GM19467 (cell line): ENCODE results near the gene VIP.
"Not testable (repeated sequence)": the region's sequence is repeated elsewhere in the genome, so short reads cannot be mapped to it uniquely, and the experiment has no call there.

Experiments used
- ATAC-seq: cut with Tn5 transposase; IDR thresholded peaks from one replicate; pipeline ENCODE4 v1.9.1; 2021; ENCODE audit warnings: mild to moderate bottlenecking, moderate library complexity; ENCODE audit not compliant: unreplicated experiment

VIP gene

GRCh38 chr6:152750694-152751093 is at the start of gene VIP:
TSS of gene VIP (plus strand) at chr6:152750797. CDS start at chr6:152752178, 1,381 bp downstream.
- ATAC-seq, result no peak

- ATAC-seq, result no peak
Measured at GRCh38 chr6:152701081-152701862, 49.3 kb upstream of the VIP start.

- ATAC-seq, result no peak
Measured at GRCh38 chr6:152701863-152702401, 48.7 kb upstream of the VIP start.

- ATAC-seq, result not testable (repeated sequence)
Measured at GRCh38 chr6:152703750-152704149, 46.8 kb upstream of the VIP start.

- no peak for ATAC-seq
Measured at GRCh38 chr6:152705327-152705726, 45.3 kb upstream of the VIP start.

GRCh38 chr6:152716322-152716721 is 34.3 kb upstream of the VIP start:
- no peak for ATAC-seq

GRCh38 chr6:152720974-152721373 is 29.6 kb upstream of the VIP start:
- ATAC-seq, result no peak

- ATAC-seq, result no peak
Measured at GRCh38 chr6:152721956-152722355, 28.6 kb upstream of the VIP start.

- ATAC-seq, result no peak
Measured at GRCh38 chr6:152723398-152723797, 27.2 kb upstream of the VIP start.

GRCh38 chr6:152726313-152726712 is 24.3 kb upstream of the VIP start:
- no peak for ATAC-seq

- no peak for ATAC-seq
Measured at GRCh38 chr6:152727507-152727906, 23.1 kb upstream of the VIP start.

GRCh38 chr6:152734630-152735029 is 16.0 kb upstream of the VIP start:
- ATAC-seq, result no peak

GRCh38 chr6:152736687-152737273 is 13.8 kb upstream of the VIP start:
- ATAC-seq, result no peak

GRCh38 chr6:152745509-152746171 is 5.0 kb upstream of the VIP start:
- no peak for ATAC-seq

GRCh38 chr6:152746172-152746553 is 4.4 kb upstream of the VIP start:
- ATAC-seq, result no peak

GRCh38 chr6:152748843-152749242 is 1.8 kb upstream of the VIP start:
- no peak for ATAC-seq

- no peak for ATAC-seq
Measured at GRCh38 chr6:152749336-152749735, 1.3 kb upstream of the VIP start.

- ATAC-seq, result no peak
Measured at GRCh38 chr6:152765331-152765730, 14.7 kb downstream of the VIP start.

- ATAC-seq, result no peak
Measured at GRCh38 chr6:152769159-152769558, 18.6 kb downstream of the VIP start.

- ATAC-seq, result no peak
Measured at GRCh38 chr6:152769993-152770392, 19.4 kb downstream of the VIP start.

- no peak for ATAC-seq
Measured at GRCh38 chr6:152771061-152771687, 20.6 kb downstream of the VIP start.
